ENCODE data around the gene TCP11L2. TPM values are rescaled to one million over a fixed set of nuclear protein-coding genes. Genes with fewer than 3 reads are reported as not detected.
"Not testable (repeated sequence)": the region's sequence is repeated elsewhere in the genome, so short reads cannot be mapped to it uniquely, and the experiment has no call there.

TCP11L2 gene
- total RNA-seq, 2 donors from 2014 or later = 13.3 to 45.6 TPM

GRCh38 chr12:106369624-106370346, 67.3 kb downstream of the TCP11L2 start:
- TF ChIP-seq CTCF (IDR thresholded peaks at IDR 0.05) = no peak
- no peak overlapping the region for H3K27ac ChIP-seq
- no peak for DNase-seq
- intact Hi-C loops (cut with DNase I) = no loop called here
- no peak overlapping the region for H3K9ac ChIP-seq (ENCODE audit: low read depth in 2 of 2, low read length in 2 of 2)
- H3K27me3 ChIP-seq = no peaks in the 10 kb centered on the region
- H3K9me3 ChIP-seq = no peaks in the 10 kb centered on the region
- no peak overlapping the region for H3K4me3 ChIP-seq
- H3K4me1 ChIP-seq = no peaks in the 10 kb centered on the region
- H3K36me3 ChIP-seq = no peaks in the 10 kb centered on the region

- H3K36me3 ChIP-seq = peaks cover 5% of the 10 kb centered on the region
- no peak for TF ChIP-seq CTCF (IDR thresholded peaks at IDR 0.05)
- H3K27me3 ChIP-seq = no peaks in the 10 kb centered on the region
Measured at GRCh38 chr12:106378788-106379187, 76.3 kb downstream of the TCP11L2 start.

GRCh38 chr12:106380954-106381353, 78.4 kb downstream of the TCP11L2 start:
- no peaks in the 10 kb centered on the region for H3K9me3 ChIP-seq
- intact Hi-C loops (cut with DNase I) = loop anchor here (10.0 kb wide), 1 partner anchor 724 kb away; no protein-coding TSS in a partner anchor
- DNase-seq = no peak

More at GRCh38 chr12:106378788-106379187, 76.3 kb downstream of the TCP11L2 start:
- intact Hi-C loops (cut with DNase I) = no loop called here
- no peak overlapping the region for H3K9ac ChIP-seq (ENCODE audit: low read depth in 2 of 2, low read length in 2 of 2)
- no peak for DNase-seq
- no peaks in the 10 kb centered on the region for H3K9me3 ChIP-seq
- no peak overlapping the region for H3K4me3 ChIP-seq
- H3K27ac ChIP-seq = no peak overlapping the region
- no peaks in the 10 kb centered on the region for H3K4me1 ChIP-seq

GRCh38 chr12:106381866-106382265, 79.3 kb downstream of the TCP11L2 start:
- DNase-seq, H3K36me3 ChIP-seq: not testable (repeated sequence)

More at GRCh38 chr12:106380954-106381353, 78.4 kb downstream of the TCP11L2 start:
- Histone ChIP-seq H3K27ac (no peak overlapping the region), H3K9ac (ENCODE audit: low read depth in 2 of 2, low read length in 2 of 2) (no peak overlapping the region), H3K27me3 (no peaks in the 10 kb centered on the region), H3K36me3 (peaks cover 5% of the 10 kb centered on the region), H3K4me3 (no peak overlapping the region), H3K4me1 (no peaks in the 10 kb centered on the region)
- TF ChIP-seq CTCF (IDR thresholded peaks at IDR 0.05) = no peak

GRCh38 chr12:106386813-106387535, 84.4 kb downstream of the TCP11L2 start:
- no peak for TF ChIP-seq CTCF (IDR thresholded peaks at IDR 0.05)
- no peaks in the 10 kb centered on the region for H3K9me3 ChIP-seq
- intact Hi-C loops (cut with DNase I) = loop anchor here (5.0 to 10.0 kb wide), 2 partner anchors 455 to 718 kb away; no protein-coding TSS in a partner anchor

More at GRCh38 chr12:106381866-106382265, 79.3 kb downstream of the TCP11L2 start:
- intact Hi-C loops (cut with DNase I) = loop anchor here (10.0 kb wide), 1 partner anchor 723 kb away; no protein-coding TSS in a partner anchor
- not testable (repeated sequence) for H3K4me3 ChIP-seq; H3K9me3 ChIP-seq; H3K9ac ChIP-seq (ENCODE audit: low read depth in 2 of 2, low read length in 2 of 2); H3K27me3 ChIP-seq; H3K27ac ChIP-seq; H3K4me1 ChIP-seq

More at GRCh38 chr12:106386813-106387535, 84.4 kb downstream of the TCP11L2 start:
- Histone ChIP-seq H3K9ac (ENCODE audit: low read depth in 2 of 2, low read length in 2 of 2) (no peak overlapping the region), H3K4me3 (no peak overlapping the region), H3K27ac (no peak overlapping the region), H3K4me1 (no peaks in the 10 kb centered on the region), H3K36me3 (no peaks in the 10 kb centered on the region), H3K27me3 (no peaks in the 10 kb centered on the region)
- DNase-seq = no peak
